ENCODE data around the gene GPR78.

DNA sequence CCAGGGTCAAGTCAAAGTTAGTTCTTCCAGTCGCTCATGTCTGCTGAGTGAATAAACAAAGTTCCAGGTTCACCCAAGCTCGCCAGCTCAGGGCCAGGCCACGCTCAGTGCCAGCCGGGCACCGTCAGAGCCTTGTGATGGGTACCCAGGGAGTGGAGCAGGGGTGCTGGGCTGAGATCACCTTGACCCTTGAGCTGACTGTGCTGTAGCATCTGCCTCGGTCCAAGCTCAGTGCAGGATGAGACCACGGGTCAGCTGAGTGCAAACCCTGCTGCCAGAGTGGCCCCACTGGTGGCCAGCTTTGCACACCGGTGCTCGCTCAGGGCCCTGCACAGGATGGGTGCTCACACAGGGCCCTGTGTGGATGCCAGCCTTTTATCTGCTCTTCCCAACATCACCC lies 16.7 kb downstream of the GPR78 start:
- no peak for TF ChIP-seq GATA2 (IDR thresholded peaks at IDR 0.05; ENCODE audit: low read depth, low read length)
- TF ChIP-seq GATA3 (IDR thresholded peaks at IDR 0.05; ENCODE audit: low read depth, low read length): no peak
